Stimulated activated CD8-positive, alpha-beta memory T cell treated with anti-CD3 and anti-CD28 coated beads, Interleukin-4, amount 100 ng/mL, for 1 hour (primary cell): ENCODE data around the gene FGF1.

Experiments
- DNase-seq, 2 donors: peaks; one replicate each; pipeline ENCODE4 v3.0.0-alpha.2; 2020; ENCODE audit warnings: low read depth in 2 of 2, low spot score in 1 of 2

FGF1 gene

DNA sequence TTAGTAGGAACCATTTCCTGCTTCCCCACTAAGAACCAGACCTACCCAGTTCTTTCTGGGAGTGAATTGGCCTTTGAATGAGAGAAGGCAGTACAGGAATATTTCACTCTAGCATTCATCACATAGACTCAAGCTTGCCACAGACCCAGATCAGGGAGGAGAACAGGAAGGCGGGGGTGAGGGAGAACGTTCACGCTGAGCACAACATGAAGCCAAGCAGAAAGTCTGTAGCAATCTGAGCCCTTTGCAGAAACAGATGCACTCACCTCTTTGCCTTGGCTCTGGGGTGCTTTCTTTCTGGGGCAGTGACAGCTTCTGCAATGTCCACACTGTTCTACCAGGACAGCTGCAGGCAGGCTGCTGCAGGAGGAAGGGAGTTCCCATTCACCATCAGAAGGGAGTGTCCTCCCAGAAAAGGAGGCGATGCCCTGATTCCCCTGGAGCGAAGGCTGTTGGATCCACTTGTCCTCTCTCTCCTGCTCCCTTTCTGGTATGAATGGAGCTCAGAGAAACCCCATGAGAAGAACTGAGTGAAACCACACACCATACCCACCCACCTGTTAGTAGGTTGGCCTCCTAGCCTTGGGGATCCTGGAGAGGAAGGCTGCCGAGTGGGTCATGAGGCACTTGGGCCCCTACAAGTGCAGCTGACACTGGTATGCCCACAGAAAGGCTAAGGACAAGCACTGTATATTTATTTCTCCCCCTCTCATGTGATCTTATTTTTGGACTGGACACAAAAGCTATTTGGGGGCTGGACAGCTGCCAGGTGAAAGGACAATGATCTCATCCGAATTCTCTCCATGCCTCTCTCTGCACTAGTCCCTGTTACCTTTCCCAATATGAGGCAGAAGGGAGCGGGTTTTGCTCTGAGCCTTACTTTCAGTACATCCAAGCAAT is 11.7 kb upstream of the FGF1 start:
- no peak for DNase-seq

GRCh38 chr5:142696379-142696778 is 10.5 kb upstream of the FGF1 start:
- no peak for DNase-seq

DNA sequence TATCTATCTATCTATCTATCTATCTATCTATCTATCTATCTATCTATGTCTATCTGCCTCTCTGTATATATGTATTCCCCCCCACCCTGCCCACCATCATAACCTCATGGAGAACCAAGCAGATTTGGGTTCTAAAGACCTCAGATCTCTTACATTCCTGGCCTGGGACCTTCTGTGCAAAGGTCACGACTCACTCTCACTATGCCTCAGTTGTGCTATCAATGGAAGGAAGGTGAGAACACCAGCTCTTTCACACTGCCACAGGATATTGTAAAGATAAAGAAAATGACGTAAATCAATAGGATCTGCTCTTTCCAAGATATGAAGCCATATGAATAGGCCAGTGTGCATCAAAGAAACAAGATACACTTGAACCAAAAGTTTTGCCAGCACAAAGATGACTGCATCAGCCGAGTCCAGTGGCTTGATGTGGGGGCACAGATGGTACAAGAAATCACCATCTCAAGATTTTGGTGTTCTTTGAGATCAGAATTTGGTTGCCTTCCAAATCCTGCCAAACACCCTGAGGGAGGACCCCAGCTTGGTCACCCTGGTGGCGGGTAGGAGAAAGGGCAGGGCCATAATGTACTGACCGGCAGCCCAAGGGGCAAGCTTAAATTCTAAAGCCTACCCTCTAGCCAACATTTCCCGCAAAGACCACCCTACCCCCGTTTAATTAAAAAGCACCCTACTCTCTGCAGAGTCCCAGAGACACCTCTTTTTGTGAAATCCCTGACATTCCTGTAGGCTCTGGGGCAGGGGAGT is 8.4 kb upstream of the FGF1 start:
- no peak for DNase-seq

DNA sequence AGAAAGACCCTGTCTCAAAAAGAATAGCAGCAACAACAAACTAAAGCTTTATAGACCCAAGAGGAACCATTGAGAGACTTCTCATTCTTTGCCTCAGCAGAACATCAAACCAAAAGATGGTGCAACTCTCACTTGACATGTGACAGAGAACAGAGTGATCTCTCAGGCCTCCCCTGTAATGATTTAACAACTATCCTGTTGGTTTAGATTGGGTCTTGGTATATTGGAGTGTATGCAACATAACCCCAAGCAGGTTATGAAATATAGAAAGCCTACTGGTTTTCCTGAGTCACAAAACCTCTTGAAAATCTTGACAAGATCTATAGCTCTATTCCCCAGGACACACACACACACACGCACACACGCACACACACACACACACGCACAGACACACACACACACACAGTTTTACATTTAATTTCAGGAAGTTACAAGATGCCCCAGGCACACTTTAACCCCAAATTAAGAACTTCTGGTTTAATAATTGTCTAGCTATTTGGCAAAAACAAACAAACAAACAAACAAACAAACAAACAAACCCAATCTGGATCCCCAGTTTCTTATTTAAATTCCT is 6.5 kb upstream of the FGF1 start:
- DNase-seq = no peak

DNA sequence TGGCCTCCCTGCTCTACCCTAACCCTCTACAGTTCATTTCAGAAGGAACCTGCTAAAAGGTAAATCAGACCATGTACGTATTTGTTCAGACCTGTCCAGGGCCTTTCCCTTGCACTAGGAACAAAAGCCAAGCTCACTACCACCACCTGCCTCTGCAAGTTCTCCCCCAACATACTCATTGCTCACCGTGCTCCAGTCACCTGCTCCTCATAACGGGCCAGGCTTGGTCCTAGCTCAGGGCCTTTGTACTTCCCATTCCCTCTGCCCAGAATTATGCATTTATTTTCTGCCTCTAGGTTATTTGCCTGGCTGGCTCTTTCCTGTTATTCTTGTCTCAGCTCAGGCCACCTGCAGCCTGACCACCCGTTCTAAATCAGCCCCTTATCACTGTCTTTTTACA is 4.8 kb upstream of the FGF1 start:
- no peak for DNase-seq

- no peak for DNase-seq
These were observed 3.2 kb upstream of the FGF1 start for GRCh38 chr5:142689081-142689480.

GRCh38 chr5:142688281-142688989 is 2.5 kb upstream of the FGF1 start:
- DNase-seq = no peak

GRCh38 chr5:142686968-142687367 is 1.1 kb upstream of the FGF1 start:
- DNase-seq = no peak

DNA sequence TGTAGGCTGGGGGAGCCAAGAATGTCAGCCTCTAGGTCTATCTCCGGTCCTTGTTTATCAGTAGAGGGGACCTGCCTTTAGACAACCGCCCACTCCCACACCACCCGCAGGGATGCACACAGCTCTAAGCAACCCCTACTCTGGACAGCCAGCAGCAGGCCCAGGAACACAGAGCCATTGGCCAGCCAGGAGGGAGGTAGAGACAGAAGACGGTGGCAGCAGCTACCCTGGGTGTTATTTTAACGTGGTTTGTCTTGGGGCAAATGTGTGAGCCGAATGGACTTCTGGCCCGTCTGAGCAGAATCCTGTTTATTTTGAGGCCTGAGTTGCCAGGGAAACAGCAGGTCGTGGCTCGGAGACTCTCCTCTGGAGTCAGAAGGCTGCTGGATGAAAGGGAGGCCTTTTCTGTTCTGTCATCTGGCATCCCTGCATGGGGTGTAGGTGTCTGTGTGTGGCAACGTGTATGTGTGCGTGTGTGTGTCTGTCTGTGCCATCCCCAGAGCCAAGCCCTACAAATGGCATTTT is 382 bp upstream of the FGF1 start:
- no peak for DNase-seq

DNA sequence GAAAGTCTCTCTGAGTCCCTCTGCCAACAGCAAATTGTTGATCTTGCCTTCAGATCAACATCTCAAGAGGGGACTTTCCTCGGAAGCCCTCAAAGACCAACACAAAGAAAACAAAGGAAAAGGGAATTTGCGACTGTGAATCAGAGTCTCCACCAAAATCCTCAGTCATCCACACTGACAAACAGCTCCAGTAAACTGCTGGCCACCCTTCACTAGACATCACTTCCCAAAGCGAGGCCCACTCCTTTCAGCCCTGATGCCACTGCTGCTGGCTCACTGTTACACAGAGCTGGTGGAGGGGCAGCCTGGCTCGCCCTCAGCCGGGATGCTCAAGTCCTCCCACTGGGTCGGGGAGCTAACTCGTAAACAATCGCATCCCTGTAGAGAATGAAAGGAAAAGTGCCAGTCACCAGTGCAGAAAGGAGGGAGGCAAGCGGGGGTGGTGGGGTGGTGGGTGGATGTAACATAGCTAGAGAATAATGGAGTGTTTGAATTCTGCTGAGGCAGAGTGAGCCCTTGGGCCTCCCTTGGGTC is 1.3 kb downstream of the FGF1 start:
- no peak for DNase-seq

DNA sequence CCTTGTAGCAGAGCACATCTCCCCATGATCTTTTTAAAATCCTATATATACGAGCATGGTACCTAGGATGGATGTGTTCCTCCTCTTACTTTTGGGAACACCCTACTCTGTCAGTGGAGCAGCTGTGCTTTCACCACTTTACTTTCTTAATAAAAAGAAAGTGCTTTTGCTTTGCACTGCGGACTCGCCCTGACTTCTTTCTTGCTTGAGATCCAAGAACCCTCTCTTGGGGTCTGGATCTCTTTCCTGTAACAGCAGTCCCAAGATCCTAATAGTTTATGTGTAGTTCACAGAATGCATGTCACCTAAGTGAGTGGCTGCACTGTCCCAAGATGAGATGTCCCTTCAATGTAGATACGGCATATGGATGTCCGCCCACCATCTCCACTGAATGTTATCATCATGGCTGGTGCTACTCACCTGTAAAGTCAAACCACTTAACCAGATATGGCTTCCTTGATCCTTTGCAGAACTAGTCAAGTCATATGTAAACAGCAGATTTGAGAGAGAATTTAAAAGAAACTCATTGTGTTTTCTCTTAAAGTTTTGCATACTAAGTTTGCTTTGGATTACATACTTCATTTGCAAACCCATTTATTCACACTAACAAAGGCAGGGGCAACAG is 1.9 kb downstream of the FGF1 start:
- DNase-seq = no peak

DNA sequence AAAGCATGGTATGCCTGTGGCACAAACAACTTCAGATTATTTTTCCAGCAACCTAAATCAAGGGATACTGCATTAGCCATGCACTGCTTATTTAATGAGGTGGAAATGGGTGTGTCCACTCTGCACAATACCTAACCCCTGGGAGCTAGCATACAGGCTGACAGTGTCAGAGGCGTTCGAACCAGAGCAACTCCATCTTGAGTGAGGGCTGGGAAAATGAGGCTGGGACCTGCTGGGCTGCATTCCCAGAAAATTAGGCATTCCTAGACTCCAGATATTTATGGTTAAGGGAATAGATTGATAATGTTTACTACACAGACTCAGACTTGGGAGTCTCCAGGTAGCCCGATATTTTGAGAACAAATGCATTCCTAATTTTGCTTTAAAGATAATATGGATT is 2.8 kb downstream of the FGF1 start:
- no peak for DNase-seq

- DNase-seq = no peak
These were observed 5.2 kb downstream of the FGF1 start for GRCh38 chr5:142680605-142681259.

DNA sequence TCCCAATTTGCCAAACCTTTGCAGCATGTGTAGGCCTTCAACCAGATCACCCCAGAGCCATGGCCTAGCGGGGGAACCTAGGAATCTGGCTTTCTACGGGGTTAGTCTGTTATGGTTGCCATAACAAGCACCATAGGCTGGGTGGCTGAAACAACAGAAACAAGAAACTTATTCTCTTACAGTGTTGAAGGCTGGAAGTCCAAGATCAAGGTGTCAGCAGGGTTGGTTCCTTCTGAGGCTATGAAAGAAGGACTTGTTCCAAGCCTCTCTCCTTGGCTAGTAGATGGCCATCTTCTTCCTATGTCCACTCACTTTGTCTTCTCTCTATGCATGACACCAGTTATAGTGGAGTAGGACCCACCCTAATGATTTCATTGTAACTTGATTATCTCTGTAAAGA is 6.1 kb downstream of the FGF1 start:
- no peak for DNase-seq

DNA sequence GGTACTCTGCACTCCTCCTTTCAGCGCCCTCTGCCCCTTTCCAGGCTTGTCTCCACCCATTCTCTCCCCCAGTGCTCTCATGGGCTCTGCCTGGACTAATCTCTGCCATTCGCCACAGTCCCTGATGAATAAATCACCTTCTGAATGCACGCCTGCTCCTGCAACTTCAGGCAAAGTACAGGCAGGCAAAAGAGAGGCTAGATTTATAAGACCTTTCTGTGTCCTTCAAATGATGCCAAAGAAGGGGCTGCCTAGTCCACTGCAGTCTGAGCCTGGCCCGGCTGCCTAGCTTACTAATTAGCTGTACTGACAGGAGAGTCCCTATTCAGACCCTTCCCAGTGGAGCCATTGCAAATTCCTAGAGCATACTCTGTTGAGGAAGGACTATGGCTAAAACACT is 7.4 kb downstream of the FGF1 start:
- DNase-seq = no peak

DNA sequence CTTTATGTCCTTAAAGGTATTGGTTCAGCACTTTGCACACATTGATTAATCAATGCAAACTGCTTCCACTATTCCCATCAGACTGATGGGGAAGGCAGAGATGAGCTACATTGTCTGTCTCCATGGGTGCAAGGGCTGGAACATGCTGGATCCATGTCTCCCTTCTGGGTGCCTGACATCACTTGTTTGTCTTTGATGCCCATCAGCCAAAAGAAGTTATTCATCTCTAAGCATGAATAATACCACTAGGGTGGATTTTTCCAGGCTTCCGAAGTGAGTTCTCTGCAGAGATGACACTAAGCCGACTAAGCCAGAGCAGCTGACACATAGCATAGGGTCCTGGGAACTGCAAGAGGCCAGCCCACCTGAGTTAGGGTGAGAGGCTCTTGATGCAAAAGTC is 8.7 kb downstream of the FGF1 start:
- DNase-seq = no peak

DNA sequence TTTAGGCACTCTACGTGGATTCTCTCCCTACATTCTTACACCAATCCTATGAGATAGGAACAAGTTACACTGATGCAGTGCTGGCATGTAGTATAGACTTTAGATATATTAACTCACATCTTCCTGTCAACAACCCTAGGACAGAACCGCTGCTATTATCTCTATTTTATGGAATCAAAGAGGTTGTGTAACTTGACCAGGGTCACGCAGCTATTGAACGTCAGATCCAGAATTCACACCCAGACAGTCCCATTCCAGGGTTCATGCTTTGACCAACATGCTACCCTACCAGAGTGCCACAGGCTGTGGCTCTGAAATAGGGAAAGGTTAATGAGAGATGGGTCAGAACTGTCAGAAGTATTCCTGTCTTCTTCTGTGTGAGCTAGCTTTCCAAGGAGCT is 9.6 kb downstream of the FGF1 start:
- no peak for DNase-seq

DNA sequence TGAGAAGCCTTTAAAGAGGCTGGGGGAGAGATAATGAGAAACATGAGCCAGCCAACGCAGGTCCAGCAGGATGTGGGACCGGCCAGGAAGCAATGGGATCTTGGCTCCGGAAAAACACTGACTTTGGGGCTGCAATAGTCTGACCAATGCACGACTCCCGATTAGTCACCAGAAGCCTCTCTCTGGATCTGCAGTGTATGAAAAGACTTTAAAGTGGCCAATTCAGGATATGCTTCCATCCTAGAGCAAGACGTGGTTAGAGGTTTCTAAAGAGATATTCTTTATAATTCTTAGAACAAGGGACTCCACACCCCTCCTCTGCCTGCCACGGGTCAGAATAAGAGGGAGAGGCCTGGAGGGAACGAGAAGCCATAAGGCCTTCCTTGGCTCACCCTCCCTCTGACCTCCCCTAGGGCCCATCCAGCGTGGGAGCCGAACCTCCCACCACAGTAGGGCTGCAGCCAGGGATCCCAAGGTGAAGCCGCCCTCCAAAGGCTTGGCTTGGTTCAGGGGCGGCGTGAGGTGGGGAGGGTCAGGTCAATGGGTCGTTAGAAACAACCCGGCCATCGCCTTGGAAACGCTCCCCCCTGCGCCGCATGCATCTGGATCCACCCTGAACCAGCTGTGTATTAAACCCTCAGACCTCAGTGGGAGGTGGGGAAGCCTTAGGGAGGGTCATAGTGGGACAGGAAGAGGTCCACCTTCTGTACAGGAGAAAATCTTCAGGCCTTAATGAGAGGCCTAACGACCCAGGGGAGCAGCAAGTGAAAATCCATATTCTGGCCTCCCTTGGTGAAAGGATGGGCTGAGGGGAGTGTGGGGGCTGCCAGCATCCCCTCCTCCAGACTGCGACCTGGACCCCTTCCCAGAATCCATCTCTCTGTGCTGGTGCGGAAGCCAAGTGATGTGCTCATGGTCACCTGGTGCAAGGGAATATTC is 11.1 kb downstream of the FGF1 start:
- DNase-seq = no peak

DNA sequence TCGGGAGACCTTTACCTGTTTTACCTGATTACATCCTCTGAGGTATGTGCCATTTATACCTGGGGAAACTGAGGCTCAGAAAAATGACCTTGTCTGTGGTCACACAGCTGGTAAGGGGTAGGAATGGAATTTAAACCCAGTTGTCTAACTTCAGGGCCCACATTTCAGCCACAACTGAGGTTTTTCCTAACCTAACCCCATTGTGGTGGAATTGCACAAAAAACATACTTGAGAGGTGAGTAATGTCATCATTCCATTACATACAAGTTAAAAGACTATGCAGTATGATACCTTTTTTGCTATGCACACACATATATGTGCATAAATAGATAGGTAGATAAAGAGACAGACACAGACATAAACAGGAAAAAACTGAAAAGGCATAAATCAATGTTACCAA is 14.1 kb downstream of the FGF1 start:
- DNase-seq = no peak
